Measurements from ENCODE around the gene ZNF286A. TPM values are rescaled to one million over a fixed set of nuclear protein-coding genes. Genes with fewer than 3 reads are reported as not detected.

Gene ZNF286A
- total RNA-seq, 1 experiment from 2014 or later = 25.5 TPM

GRCh38 chr17:15742051-15742795 lies 42.7 kb downstream of the ZNF286A start:
- no peaks in the 10 kb centered on the region for H3K9me3 ChIP-seq (ENCODE audit: control insufficient read depth, insufficient read depth, low read depth, low read length)
- intact Hi-C loops (cut with micrococcal nuclease; ENCODE audit: unreplicated experiment) = no loop called here
- no peaks in the 10 kb centered on the region for H3K4me1 ChIP-seq (ENCODE audit: control insufficient read depth, insufficient read depth, low read length)
- H3K27ac ChIP-seq (ENCODE audit: low read length) = no peak overlapping the region
- in situ Hi-C loops (cut with HindIII; ENCODE audit: low pct_unique_long_range_greater_than_20kb, low sequenced_read_pairs) = no loop called here
- no peak for ATAC-seq
- no peaks in the 10 kb centered on the region for H3K36me3 ChIP-seq (ENCODE audit: control insufficient read depth, insufficient read depth, low read length)
- BruUV-seq (replicated peaks) = no TSS peak
- ChIA-PET POLR2A (no interaction called here), CTCF (no interaction called here)
- no peak for TF ChIP-seq CTCF (IDR thresholded peaks at IDR 0.05)
- no peak for TF ChIP-seq POLR2AphosphoS5 (IDR thresholded peaks at IDR 0.05; ENCODE audit: low read depth, low read length)
- TF ChIP-seq, protein P1, sequence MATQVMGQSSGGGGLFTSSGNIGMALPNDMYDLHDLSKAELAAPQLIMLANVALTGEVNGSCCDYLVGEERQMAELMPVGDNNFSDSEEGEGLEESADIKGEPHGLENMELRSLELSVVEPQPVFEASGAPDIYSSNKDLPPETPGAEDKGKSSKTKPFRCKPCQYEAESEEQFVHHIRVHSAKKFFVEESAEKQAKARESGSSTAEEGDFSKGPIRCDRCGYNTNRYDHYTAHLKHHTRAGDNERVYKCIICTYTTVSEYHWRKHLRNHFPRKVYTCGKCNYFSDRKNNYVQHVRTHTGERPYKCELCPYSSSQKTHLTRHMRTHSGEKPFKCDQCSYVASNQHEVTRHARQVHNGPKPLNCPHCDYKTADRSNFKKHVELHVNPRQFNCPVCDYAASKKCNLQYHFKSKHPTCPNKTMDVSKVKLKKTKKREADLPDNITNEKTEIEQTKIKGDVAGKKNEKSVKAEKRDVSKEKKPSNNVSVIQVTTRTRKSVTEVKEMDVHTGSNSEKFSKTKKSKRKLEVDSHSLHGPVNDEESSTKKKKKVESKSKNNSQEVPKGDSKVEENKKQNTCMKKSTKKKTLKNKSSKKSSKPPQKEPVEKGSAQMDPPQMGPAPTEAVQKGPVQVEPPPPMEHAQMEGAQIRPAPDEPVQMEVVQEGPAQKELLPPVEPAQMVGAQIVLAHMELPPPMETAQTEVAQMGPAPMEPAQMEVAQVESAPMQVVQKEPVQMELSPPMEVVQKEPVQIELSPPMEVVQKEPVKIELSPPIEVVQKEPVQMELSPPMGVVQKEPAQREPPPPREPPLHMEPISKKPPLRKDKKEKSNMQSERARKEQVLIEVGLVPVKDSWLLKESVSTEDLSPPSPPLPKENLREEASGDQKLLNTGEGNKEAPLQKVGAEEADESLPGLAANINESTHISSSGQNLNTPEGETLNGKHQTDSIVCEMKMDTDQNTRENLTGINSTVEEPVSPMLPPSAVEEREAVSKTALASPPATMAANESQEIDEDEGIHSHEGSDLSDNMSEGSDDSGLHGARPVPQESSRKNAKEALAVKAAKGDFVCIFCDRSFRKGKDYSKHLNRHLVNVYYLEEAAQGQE (IDR thresholded peaks at IDR 0.05; ENCODE audit: insufficient read depth in 1 of 2, low read depth in 2 of 2, low read length in 1 of 2) = no peak
- no peak for TF ChIP-seq TCF7L2 (IDR thresholded peaks at IDR 0.05; ENCODE audit: low read depth, low read length)
- TF ChIP-seq SIN3A (IDR thresholded peaks at IDR 0.05; ENCODE audit: borderline replicate concordance, insufficient read depth, low read depth, low read length) = no peak
- DNase-seq (ENCODE audit: low read depth, low spot score) = no peak
- H3K4me3 ChIP-seq (ENCODE audit: low read depth in 2 of 2, low read length in 2 of 2) = no peak overlapping the region
- H3K27me3 ChIP-seq (ENCODE audit: control insufficient read depth, insufficient read depth, low read length) = no peaks in the 10 kb centered on the region

- Histone ChIP-seq H3K4me3 (ENCODE audit: low read depth in 2 of 2, low read length in 2 of 2) (no peak overlapping the region), H3K27ac (ENCODE audit: low read length) (no peak overlapping the region), H3K27me3 (ENCODE audit: control insufficient read depth, insufficient read depth, low read length) (no peaks in the 10 kb centered on the region), H3K36me3 (ENCODE audit: control insufficient read depth, insufficient read depth, low read length) (no peaks in the 10 kb centered on the region), H3K4me1 (ENCODE audit: control insufficient read depth, insufficient read depth, low read length) (no peaks in the 10 kb centered on the region), H3K9me3 (ENCODE audit: control insufficient read depth, insufficient read depth, low read depth, low read length) (no peaks in the 10 kb centered on the region)
- no TSS peak for BruUV-seq (replicated peaks)
- ChIA-PET CTCF (no interaction called here), POLR2A (no interaction called here)
- intact Hi-C loops (cut with micrococcal nuclease; ENCODE audit: unreplicated experiment) (no loop called here), in situ Hi-C loops (cut with HindIII; ENCODE audit: low pct_unique_long_range_greater_than_20kb, low sequenced_read_pairs) (no loop called here)
- ATAC-seq (no peak), DNase-seq (ENCODE audit: low read depth, low spot score) (no peak)
- no peak for TF ChIP-seq CTCF (IDR thresholded peaks at IDR 0.05)
- no peak for TF ChIP-seq TCF7L2 (IDR thresholded peaks at IDR 0.05; ENCODE audit: low read depth, low read length)
- TF ChIP-seq, protein P1 (IDR thresholded peaks at IDR 0.05; ENCODE audit: insufficient read depth in 1 of 2, low read depth in 2 of 2, low read length in 1 of 2) = no peak
- no peak for TF ChIP-seq POLR2AphosphoS5 (IDR thresholded peaks at IDR 0.05; ENCODE audit: low read depth, low read length)
- no peak for TF ChIP-seq SIN3A (IDR thresholded peaks at IDR 0.05; ENCODE audit: borderline replicate concordance, insufficient read depth, low read depth, low read length)
Observed at GRCh38 chr17:15742921-15743320, 43.4 kb downstream of the ZNF286A start.
